K562 (cell line): ENCODE data around the gene CRADD. TPM values are rescaled to one million over a fixed set of nuclear protein-coding genes. Genes with fewer than 3 reads are reported as not detected.

Experiments
- ATAC-seq: fragments of 200-7000 bp; cut with Tn5 transposase; 3 replicates; pipeline ENCODE4 v1.9.1; 2020; ENCODE audit warnings: moderate library complexity
- BruUV-seq: library from RNA; stranded (reverse); fragments of 400-500 nt; replicated peaks from 2 replicates; lab custom pipeline; 2021; lab: Mats Ljungman, UMichigan
- CTCF ChIA-PET: fragments of 300-600 bp; formaldehyde crosslinking; extraction: SDS; loops from one replicate; lab custom pipeline; 2021; ENCODE audit warnings: low intra/inter-chr PET ratio; lab: Yijun Ruan, JAX
- POLR2A ChIA-PET: fragments of 300-600, 350-650 bp; sonication (Branson Sonifier 250); formaldehyde crosslinking; extraction: SDS; loops from one replicate; lab custom pipeline; 2021; ENCODE audit warnings: antibody characterized with exemption, inconsistent platforms; lab: Yijun Ruan, JAX
- DNase-seq, 4 experiments: peaks; one replicate each; pipeline versions ENCODE4 v3.0.0 to v3.0.0-alpha.2; 2011 to 2018; ENCODE audit warnings: low spot score in 3 of 4, mixed read lengths in 3 of 4; ENCODE audit errors: extremely low read depth in 1 of 4
- FAIRE-seq: peaks from 2 replicates; lab custom pipeline; 2011; peaks lifted over from hg19 to GRCh38; lab: Jason Lieb, UNC
- H2AFZ ChIP-seq: 2 replicates; pipeline ENCODE4 v1.6.0; 2011; ENCODE audit warnings: low read depth, low read length, control low read depth, inconsistent platforms
- H3K27ac ChIP-seq: fragments of 200-600 bp; 3 replicates; pipeline ENCODE4 v1.8.0; 2011; ENCODE audit warnings: low read depth, mild to moderate bottlenecking, control low read depth, inconsistent platforms, low read length, moderate library complexity, mixed read lengths; ENCODE audit errors: extremely low read depth
- H3K27me3 ChIP-seq, 2 experiments: fragments of 300-600 bp in 1 of 2; 2 replicates in 1 of 2; 3 replicates in 1 of 2; pipeline versions ENCODE4 v1.6.0 to v1.8.0; 2011; ENCODE audit warnings: inconsistent platforms in 2 of 2, low read length in 2 of 2, mild to moderate bottlenecking in 1 of 2, mixed read lengths in 1 of 2, moderate library complexity in 1 of 2; ENCODE audit not compliant: control insufficient read depth in 2 of 2, insufficient read depth in 2 of 2
- H3K36me3 ChIP-seq: fragments of 300-600 bp; 3 replicates; pipeline ENCODE4 v1.8.0; 2011; ENCODE audit warnings: mild to moderate bottlenecking, low read length, inconsistent platforms; ENCODE audit not compliant: control insufficient read depth, insufficient read depth
- H3K4me1 ChIP-seq, 2 experiments: fragments of 200-600 bp in 1 of 2; replicated peaks in 1 of 2; 2 replicates in 1 of 2; 3 replicates in 1 of 2; pipeline versions ENCODE4 v1.5.1 to v1.8.0; 2011; ENCODE audit warnings: inconsistent platforms in 2 of 2, low read length in 2 of 2, mild to moderate bottlenecking in 1 of 2, mixed read lengths in 1 of 2, moderate library complexity in 1 of 2; ENCODE audit not compliant: control insufficient read depth in 2 of 2, insufficient read depth in 2 of 2
- H3K4me2 ChIP-seq: 2 replicates; pipeline ENCODE4 v1.6.1; 2011; ENCODE audit warnings: low read length, control low read depth, inconsistent platforms, mixed read lengths; ENCODE audit not compliant: insufficient read depth
- H3K4me3 ChIP-seq: fragments of 200-600 bp; sonication (generic), shearing (Covaris generic); 2 replicates; pipeline ENCODE4 v1.5.1; 2016; ENCODE audit warnings: control low read depth, inconsistent platforms
- H3K79me2 ChIP-seq: fragments of 200-600 bp; 3 replicates; pipeline ENCODE4 v1.8.0; 2011; ENCODE audit warnings: low read length, inconsistent platforms; ENCODE audit not compliant: control insufficient read depth, insufficient read depth
- H3K9ac ChIP-seq, 2 experiments: 2 replicates each; pipeline versions ENCODE4 v1.6.0 to v1.6.1; 2011; ENCODE audit warnings: low read depth in 2 of 2, low read length in 2 of 2, control low read depth in 1 of 2, inconsistent platforms in 1 of 2, mild to moderate bottlenecking in 1 of 2, mixed read lengths in 1 of 2; ENCODE audit not compliant: insufficient read depth in 1 of 2
- H3K9me1 ChIP-seq: one replicate; pipeline ENCODE4 v1.6.0; 2011; ENCODE audit warnings: inconsistent platforms, mild to moderate bottlenecking, low read length, moderate library complexity; ENCODE audit not compliant: control insufficient read depth, insufficient read depth
- H3K9me3 ChIP-seq: replicated peaks from 2 replicates; pipeline ENCODE4 v1.5.1; 2011; ENCODE audit warnings: low read depth, low read length, inconsistent platforms; ENCODE audit not compliant: control insufficient read depth, insufficient read depth
- H4K20me1 ChIP-seq: replicated peaks from 2 replicates; pipeline ENCODE4 v1.6.1; 2011; ENCODE audit warnings: low read length, inconsistent platforms, mixed read lengths; ENCODE audit not compliant: control insufficient read depth, insufficient read depth
- BRF2 ChIP-seq: IDR thresholded peaks from 3 replicates; pipeline ENCODE4 v1.6.1; 2011; ENCODE audit warnings: borderline replicate concordance, mild to moderate bottlenecking; ENCODE audit not compliant: insufficient read length, insufficient read depth
- ELF4 ChIP-seq: fragments of 450-650 bp; formaldehyde crosslinking; IDR thresholded peaks from 2 replicates; pipeline ENCODE4 v1.4.0; 2022; ENCODE audit warnings: missing genetic modification characterization
- PREB ChIP-seq: sonication (generic); formaldehyde crosslinking; IDR thresholded peaks from 2 replicates; pipeline ENCODE4 v1.8.1; 2023; ENCODE audit warnings: mild to moderate bottlenecking, missing genetic modification reagents
- TRIM24 ChIP-seq, 2 experiments: fragments of 450-650 bp; IDR thresholded peaks; 2 replicates each; pipeline ENCODE4 v1.6.1; 2016
- ZNF316 ChIP-seq: fragments of 450-650 bp; IDR thresholded peaks from 2 replicates; pipeline ENCODE4 v1.6.1; 2016
- WGBS: fragments of 100-300 bp; shearing (Covaris generic); methylation state at CpG from one replicate; pipeline ENCODE4 v1.1.6; 2016; ENCODE audit warnings: low coverage, mixed read lengths; ENCODE audit not compliant: insufficient coverage; ENCODE audit errors: missing lambda C conversion rate; 5-methylcytosine and 5-hydroxymethylcytosine counted together
- in situ Hi-C: fragments of 300-500 bp; cut with MboI; formaldehyde crosslinking; loops from 4 replicates; pipeline ENCODE4 v1.15.0; 2018; ENCODE audit warnings: inconsistent platforms, mixed read lengths
- intact Hi-C: fragments of 100-400 bp; cut with micrococcal nuclease; formaldehyde crosslinking; loops from 2 replicates; pipeline ENCODE4 v1.14.2; 2022
- polyA plus RNA-seq, 8 experiments: library from polyadenylated mRNA; depleted of rRNA in 4 of 8; stranded (reverse) in 5 of 8; unstranded in 3 of 8; fragments of >200 nt; fragmentation: Nextera tagmentation in 2 of 8; fragmentation: Illumina TruSeq in 1 of 8; extraction: Ambion mirVana in 2 of 8; extraction: Trizol in 1 of 8; gene quantifications; 2 replicates each; pipeline versions ENCODE4 v1.2.1 to v1.2.3, GENCODE V29; 2011 to 2014; ENCODE audit warnings: inconsistent platforms in 1 of 8, missing spikeins in 1 of 8
- total RNA-seq, 7 experiments: library from RNA; depleted of rRNA in 6 of 7; stranded (reverse); fragments of >200 nt in 6 of 7; fragmentation: Illumina TruSeq in 2 of 7; extraction: Trizol in 2 of 7; gene quantifications; 2 replicates each; pipeline versions ENCODE4 v1.2.1 to v1.2.3, GENCODE V29; 2011 to 2021; ENCODE audit warnings: low replicate concordance in 1 of 7

Gene CRADD
- total and polyA plus RNA-seq, 9 of the 15 experiments (the other 6 are each of a cell fraction or from before 2014, with no cell fraction given) = 20.5 to 41.1 (median 25.9) TPM

GRCh38 chr12:93733928-93734327 is 56.8 kb downstream of the CRADD start:
- H2AFZ ChIP-seq = no peak overlapping the region
- H3K27me3 ChIP-seq = no peaks in the 10 kb centered on the region
- no peak overlapping the region for H3K27ac ChIP-seq
- intact Hi-C loops = no loop called here
- no peaks in the 10 kb centered on the region; the same call in 1 of the 2 replicates for H3K9me3 ChIP-seq
- H3K79me2 ChIP-seq = peaks cover 19% of the 10 kb centered on the region; the same call in 2 of the 3 replicates
- no peak overlapping the region for H3K9ac ChIP-seq
- H3K36me3 ChIP-seq = no peaks in the 10 kb centered on the region
- no TSS peak for BruUV-seq
- DNase-seq = no peak
- POLR2A ChIA-PET = interaction anchor here (0.9 kb wide), 1 partner anchor 14 kb away, joined by 3 read pairs; no protein-coding TSS in a partner anchor
- H3K4me3 ChIP-seq = no peak overlapping the region
- FAIRE-seq = no peak
- in situ Hi-C loops = no loop called here
- H3K4me1 ChIP-seq = peaks cover 6 to 15% of the 10 kb centered on the region in 2 experiments; a peak in 4 of 5 replicates
- no peak for ATAC-seq
- H3K4me2 ChIP-seq = no peak overlapping the region
- CTCF ChIA-PET = interaction anchor here (0.6 kb wide), 1 partner anchor 1253 kb away, joined by 3 read pairs; no protein-coding TSS in a partner anchor
- no peaks in the 10 kb centered on the region for H4K20me1 ChIP-seq
- TF ChIP-seq ELF4 (CRISPR knock-in tag) = 0 out of 2 replicates have a peak, but pooled peaks have one; percentile 18
- no peak for TF ChIP-seq PREB
- peak; percentile 70 for TF ChIP-seq ZNF316
- peak in 1 of 2 experiments; percentile 43; a peak in 1 of 4 replicates for TF ChIP-seq TRIM24 (IDR thresholded peaks at IDR 0.05)
- TF ChIP-seq BRF2 = no peak
- H3K9me1 ChIP-seq = no peaks in the 10 kb centered on the region
- WGBS = 98% methylated on average over 5 of the region's 5 CpGs
